H1 (cell line): ENCODE data around the gene KATNIP. TPM values are rescaled to one million over a fixed set of nuclear protein-coding genes. Genes with fewer than 3 reads are reported as not detected.

ENCODE experiments used
- BRCA1 ChIP-seq: IDR thresholded peaks from 2 replicates; pipeline ENCODE4 v1.6.1; 2012; ENCODE audit warnings: low read depth, low read length, improper control_type of control experiment
- CBX5 ChIP-seq: fragments of 300-800, 300-1000 bp; sonication (generic); IDR thresholded peaks from 2 replicates; pipeline ENCODE4 v1.7.1; 2016; ENCODE audit warnings: antibody characterized with exemption, low read length, low read depth
- EZH2 ChIP-seq: fragments of 200-600 bp; sonication (generic); IDR thresholded peaks from 2 replicates; pipeline ENCODE4 v1.7.1; 2012; ENCODE audit warnings: low read depth, mild to moderate bottlenecking, moderate library complexity, low read length, inconsistent platforms; ENCODE audit not compliant: severe bottlenecking
- NRF1 ChIP-seq: IDR thresholded peaks from 2 replicates; pipeline ENCODE4 v1.6.1; 2011; ENCODE audit warnings: mild to moderate bottlenecking, low read depth, low read length, improper control_type of control experiment
- ZNF274 ChIP-seq: IDR thresholded peaks from 2 replicates; pipeline ENCODE4 v1.7.0; 2012; ENCODE audit warnings: low read length, borderline replicate concordance; ENCODE audit errors: extremely low read depth
- polyA plus RNA-seq, 7 experiments: library from polyadenylated mRNA; depleted of rRNA in 3 of 7; stranded (reverse) in 5 of 7; unstranded in 2 of 7; fragments of >200 nt in 5 of 7; fragments of 200-250 nt in 2 of 7; gene quantifications; 1 replicate in 5 of 7; 2 replicates in 1 of 7; 4 replicates in 1 of 7; pipeline versions ENCODE4 v1.2.1 to v1.2.3, GENCODE V29; 2011 to 2013; ENCODE audit warnings: missing spikeins in 2 of 7, mixed read lengths in 2 of 7
- total RNA-seq: library from RNA; stranded (reverse); fragmentation: NEBNext Ultra II Directional; extraction: Animal tissue kit (Norgen Biotek cat#: 25700); gene quantifications from 2 replicates; pipeline ENCODE4 v1.2.1, GENCODE V29; 2021
- TF ChIP-seq, protein P1 (sequence below): fragments of 300-600 bp; sonication (generic); IDR thresholded peaks from 2 replicates; pipeline ENCODE4 v1.7.1; 2012; ENCODE audit warnings: low read length, moderate library complexity, mild to moderate bottlenecking, inconsistent platforms; ENCODE audit not compliant: insufficient replicate concordance
- TF ChIP-seq, protein P2 (sequence below): IDR thresholded peaks from 2 replicates; pipeline ENCODE4 v1.6.1; 2012; ENCODE audit warnings: inconsistent platforms

The KATNIP gene
- total and polyA plus RNA-seq, 2 of the 8 experiments (the other 6 are each of a cell fraction or from before 2014, with no cell fraction given): 7.9 to 20.0 TPM

DNA sequence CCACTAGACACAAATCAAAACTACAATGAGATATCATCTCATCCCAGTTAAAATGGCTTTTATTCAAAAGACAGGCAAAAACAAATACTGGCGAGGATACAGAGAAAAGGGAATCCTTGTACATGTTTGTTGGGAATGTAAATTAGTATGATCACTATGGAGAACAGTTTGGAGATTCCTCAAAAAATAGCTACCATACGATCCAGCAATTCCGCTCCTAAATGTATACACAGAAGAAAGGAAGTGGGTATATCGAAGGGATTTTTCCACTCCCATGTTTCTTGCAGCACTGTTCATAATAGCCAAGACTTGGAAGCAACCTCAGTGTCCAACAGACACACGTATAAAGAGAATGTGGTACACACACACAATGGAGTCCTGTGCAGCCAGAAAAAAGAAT, 35.3 kb downstream of the KATNIP start (continued):
- TF ChIP-seq, protein P1, sequence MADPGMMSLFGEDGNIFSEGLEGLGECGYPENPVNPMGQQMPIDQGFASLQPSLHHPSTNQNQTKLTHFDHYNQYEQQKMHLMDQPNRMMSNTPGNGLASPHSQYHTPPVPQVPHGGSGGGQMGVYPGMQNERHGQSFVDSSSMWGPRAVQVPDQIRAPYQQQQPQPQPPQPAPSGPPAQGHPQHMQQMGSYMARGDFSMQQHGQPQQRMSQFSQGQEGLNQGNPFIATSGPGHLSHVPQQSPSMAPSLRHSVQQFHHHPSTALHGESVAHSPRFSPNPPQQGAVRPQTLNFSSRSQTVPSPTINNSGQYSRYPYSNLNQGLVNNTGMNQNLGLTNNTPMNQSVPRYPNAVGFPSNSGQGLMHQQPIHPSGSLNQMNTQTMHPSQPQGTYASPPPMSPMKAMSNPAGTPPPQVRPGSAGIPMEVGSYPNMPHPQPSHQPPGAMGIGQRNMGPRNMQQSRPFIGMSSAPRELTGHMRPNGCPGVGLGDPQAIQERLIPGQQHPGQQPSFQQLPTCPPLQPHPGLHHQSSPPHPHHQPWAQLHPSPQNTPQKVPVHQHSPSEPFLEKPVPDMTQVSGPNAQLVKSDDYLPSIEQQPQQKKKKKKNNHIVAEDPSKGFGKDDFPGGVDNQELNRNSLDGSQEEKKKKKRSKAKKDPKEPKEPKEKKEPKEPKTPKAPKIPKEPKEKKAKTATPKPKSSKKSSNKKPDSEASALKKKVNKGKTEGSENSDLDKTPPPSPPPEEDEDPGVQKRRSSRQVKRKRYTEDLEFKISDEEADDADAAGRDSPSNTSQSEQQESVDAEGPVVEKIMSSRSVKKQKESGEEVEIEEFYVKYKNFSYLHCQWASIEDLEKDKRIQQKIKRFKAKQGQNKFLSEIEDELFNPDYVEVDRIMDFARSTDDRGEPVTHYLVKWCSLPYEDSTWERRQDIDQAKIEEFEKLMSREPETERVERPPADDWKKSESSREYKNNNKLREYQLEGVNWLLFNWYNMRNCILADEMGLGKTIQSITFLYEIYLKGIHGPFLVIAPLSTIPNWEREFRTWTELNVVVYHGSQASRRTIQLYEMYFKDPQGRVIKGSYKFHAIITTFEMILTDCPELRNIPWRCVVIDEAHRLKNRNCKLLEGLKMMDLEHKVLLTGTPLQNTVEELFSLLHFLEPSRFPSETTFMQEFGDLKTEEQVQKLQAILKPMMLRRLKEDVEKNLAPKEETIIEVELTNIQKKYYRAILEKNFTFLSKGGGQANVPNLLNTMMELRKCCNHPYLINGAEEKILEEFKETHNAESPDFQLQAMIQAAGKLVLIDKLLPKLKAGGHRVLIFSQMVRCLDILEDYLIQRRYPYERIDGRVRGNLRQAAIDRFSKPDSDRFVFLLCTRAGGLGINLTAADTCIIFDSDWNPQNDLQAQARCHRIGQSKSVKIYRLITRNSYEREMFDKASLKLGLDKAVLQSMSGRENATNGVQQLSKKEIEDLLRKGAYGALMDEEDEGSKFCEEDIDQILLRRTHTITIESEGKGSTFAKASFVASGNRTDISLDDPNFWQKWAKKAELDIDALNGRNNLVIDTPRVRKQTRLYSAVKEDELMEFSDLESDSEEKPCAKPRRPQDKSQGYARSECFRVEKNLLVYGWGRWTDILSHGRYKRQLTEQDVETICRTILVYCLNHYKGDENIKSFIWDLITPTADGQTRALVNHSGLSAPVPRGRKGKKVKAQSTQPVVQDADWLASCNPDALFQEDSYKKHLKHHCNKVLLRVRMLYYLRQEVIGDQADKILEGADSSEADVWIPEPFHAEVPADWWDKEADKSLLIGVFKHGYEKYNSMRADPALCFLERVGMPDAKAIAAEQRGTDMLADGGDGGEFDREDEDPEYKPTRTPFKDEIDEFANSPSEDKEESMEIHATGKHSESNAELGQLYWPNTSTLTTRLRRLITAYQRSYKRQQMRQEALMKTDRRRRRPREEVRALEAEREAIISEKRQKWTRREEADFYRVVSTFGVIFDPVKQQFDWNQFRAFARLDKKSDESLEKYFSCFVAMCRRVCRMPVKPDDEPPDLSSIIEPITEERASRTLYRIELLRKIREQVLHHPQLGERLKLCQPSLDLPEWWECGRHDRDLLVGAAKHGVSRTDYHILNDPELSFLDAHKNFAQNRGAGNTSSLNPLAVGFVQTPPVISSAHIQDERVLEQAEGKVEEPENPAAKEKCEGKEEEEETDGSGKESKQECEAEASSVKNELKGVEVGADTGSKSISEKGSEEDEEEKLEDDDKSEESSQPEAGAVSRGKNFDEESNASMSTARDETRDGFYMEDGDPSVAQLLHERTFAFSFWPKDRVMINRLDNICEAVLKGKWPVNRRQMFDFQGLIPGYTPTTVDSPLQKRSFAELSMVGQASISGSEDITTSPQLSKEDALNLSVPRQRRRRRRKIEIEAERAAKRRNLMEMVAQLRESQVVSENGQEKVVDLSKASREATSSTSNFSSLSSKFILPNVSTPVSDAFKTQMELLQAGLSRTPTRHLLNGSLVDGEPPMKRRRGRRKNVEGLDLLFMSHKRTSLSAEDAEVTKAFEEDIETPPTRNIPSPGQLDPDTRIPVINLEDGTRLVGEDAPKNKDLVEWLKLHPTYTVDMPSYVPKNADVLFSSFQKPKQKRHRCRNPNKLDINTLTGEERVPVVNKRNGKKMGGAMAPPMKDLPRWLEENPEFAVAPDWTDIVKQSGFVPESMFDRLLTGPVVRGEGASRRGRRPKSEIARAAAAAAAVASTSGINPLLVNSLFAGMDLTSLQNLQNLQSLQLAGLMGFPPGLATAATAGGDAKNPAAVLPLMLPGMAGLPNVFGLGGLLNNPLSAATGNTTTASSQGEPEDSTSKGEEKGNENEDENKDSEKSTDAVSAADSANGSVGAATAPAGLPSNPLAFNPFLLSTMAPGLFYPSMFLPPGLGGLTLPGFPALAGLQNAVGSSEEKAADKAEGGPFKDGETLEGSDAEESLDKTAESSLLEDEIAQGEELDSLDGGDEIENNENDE: no peak
- TF ChIP-seq EZH2: no peak
- TF ChIP-seq, protein P2, sequence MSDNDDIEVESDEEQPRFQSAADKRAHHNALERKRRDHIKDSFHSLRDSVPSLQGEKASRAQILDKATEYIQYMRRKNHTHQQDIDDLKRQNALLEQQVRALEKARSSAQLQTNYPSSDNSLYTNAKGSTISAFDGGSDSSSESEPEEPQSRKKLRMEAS: no peak
- no peak for TF ChIP-seq CBX5
- no peak for TF ChIP-seq NRF1
- no peak for TF ChIP-seq ZNF274
- TF ChIP-seq BRCA1: no peak
